CD8-positive, alpha-beta memory T cell (primary cell): ENCODE data around the gene ADRB2. TPM values are rescaled to one million over a fixed set of nuclear protein-coding genes. Genes with fewer than 3 reads are reported as not detected.

Experiments
- CTCF ChIA-PET: fragments of 350-600 bp; sonication (Branson Sonifier 250); formaldehyde crosslinking; loops from one replicate; lab custom pipeline; 2021; ENCODE audit warnings: antibody characterized with exemption; lab: Charles Lee
- POLR2A ChIA-PET: fragments of 350-600 bp; sonication (Branson Sonifier 250); formaldehyde crosslinking; loops from one replicate; lab custom pipeline; 2021; ENCODE audit warnings: antibody characterized with exemption; lab: Charles Lee
- DNase-seq, 5 donors: peaks; one replicate each; pipeline versions ENCODE4 v3.0.0 to v3.0.0-alpha.2; 2020 to 2022; ENCODE audit warnings: mixed read lengths in 1 of 5
- H3K27ac ChIP-seq: one replicate; pipeline ENCODE4 v1.7.0; 2013; ENCODE audit warnings: low read depth, mild to moderate bottlenecking, low read length, moderate library complexity
- H3K27me3 ChIP-seq: 2 replicates; pipeline ENCODE4 v1.7.0; 2013; ENCODE audit warnings: low read length, mild to moderate bottlenecking; ENCODE audit not compliant: insufficient read depth, poor library complexity, severe bottlenecking
- H3K36me3 ChIP-seq: 2 replicates; pipeline ENCODE4 v1.7.0; 2013; ENCODE audit warnings: mild to moderate bottlenecking, low read length, moderate library complexity; ENCODE audit not compliant: insufficient read depth
- H3K4me1 ChIP-seq: 2 replicates; pipeline ENCODE4 v1.7.0; 2013; ENCODE audit warnings: mild to moderate bottlenecking, low read length, moderate library complexity; ENCODE audit not compliant: insufficient read depth
- H3K4me3 ChIP-seq: 2 replicates; pipeline ENCODE4 v1.7.0; 2013; ENCODE audit warnings: mild to moderate bottlenecking, low read length
- H3K9me3 ChIP-seq: 2 replicates; pipeline ENCODE4 v1.7.0; 2013; ENCODE audit warnings: mild to moderate bottlenecking, low read length
- H3K27ac Mint-ChIP-seq, 8 donors: one replicate each; pipeline ENCODE4 v1.8.0; 2020 to 2021; ENCODE audit warnings: mixed read lengths in 8 of 8, mild to moderate bottlenecking in 6 of 8, inconsistent platforms in 3 of 8, moderate library complexity in 3 of 8
- H3K27me3 Mint-ChIP-seq, 2 donors: one replicate each; pipeline ENCODE4 v1.8.0; 2020 to 2021; ENCODE audit warnings: mixed read lengths in 2 of 2, mild to moderate bottlenecking in 1 of 2, moderate library complexity in 1 of 2
- H3K36me3 Mint-ChIP-seq, 3 donors: one replicate each; pipeline ENCODE4 v1.8.0; 2020 to 2021; ENCODE audit warnings: mixed read lengths in 3 of 3, inconsistent platforms in 1 of 3, mild to moderate bottlenecking in 1 of 3
- H3K4me1 Mint-ChIP-seq, 3 donors: one replicate each; pipeline ENCODE4 v1.8.0; 2020 to 2021; ENCODE audit warnings: mixed read lengths in 3 of 3, inconsistent platforms in 1 of 3, mild to moderate bottlenecking in 1 of 3
- H3K4me3 Mint-ChIP-seq, 7 donors: one replicate each; pipeline ENCODE4 v1.8.0; 2020 to 2021; ENCODE audit warnings: mixed read lengths in 7 of 7, mild to moderate bottlenecking in 6 of 7, moderate library complexity in 4 of 7, inconsistent platforms in 2 of 7
- H3K9me3 Mint-ChIP-seq, 5 donors: one replicate each; pipeline ENCODE4 v1.8.0; 2020 to 2022; ENCODE audit warnings: mixed read lengths in 5 of 5, mild to moderate bottlenecking in 3 of 5, moderate library complexity in 2 of 5, inconsistent platforms in 1 of 5
- polyA plus RNA-seq: library from polyadenylated mRNA; unstranded; fragments of 300-500 nt; fragmentation: Illumina TruSeq; gene quantifications from one replicate; pipeline ENCODE4 v1.2.3, GENCODE V29; 2021
- total RNA-seq, 2 experiments: library from RNA; stranded (reverse); gene quantifications; one replicate each; pipeline ENCODE4 v1.2.3, GENCODE V29; 2021

Gene ADRB2
- total and polyA plus RNA-seq, 3 experiments from 2014 or later: 1.6 to 25.7 (median 2.1) TPM

DNA sequence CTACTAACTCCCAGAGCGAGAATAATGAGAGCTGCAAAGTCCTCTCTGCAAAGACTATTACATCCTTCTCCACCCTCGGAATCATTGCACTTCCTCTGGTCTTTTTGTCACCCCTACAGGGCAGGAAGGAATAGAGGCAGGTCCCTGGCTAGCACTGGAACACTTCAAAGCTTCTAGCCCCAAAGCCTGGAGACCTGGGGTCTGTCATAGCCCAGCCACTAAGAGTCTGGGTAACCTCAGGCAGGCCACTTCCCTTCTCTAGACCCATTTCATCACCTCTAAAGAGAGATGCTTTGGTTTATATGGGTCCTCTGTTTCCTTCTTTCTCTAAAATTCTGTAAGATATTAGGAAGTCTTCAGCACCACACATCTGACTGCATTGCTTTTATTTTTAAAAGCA is 6.7 kb downstream of the ADRB2 start:
- H3K27ac ChIP-seq: no peak overlapping the region
- H3K27ac Mint-ChIP-seq: peak overlapping the region; percentile 35 to 93 (median 82)
- peaks cover 21 to 32% (median 30%) of the 10 kb centered on the region in 3 donors for H3K36me3 Mint-ChIP-seq
- H3K27me3 ChIP-seq: no peaks in the 10 kb centered on the region
- no peaks in the 10 kb centered on the region for H3K36me3 ChIP-seq
- H3K27me3 Mint-ChIP-seq: peaks cover 0 to 2% of the 10 kb centered on the region in 2 donors
- peaks cover 86 to 95% (median 94%) of the 10 kb centered on the region in 3 donors for H3K4me1 Mint-ChIP-seq
- CTCF ChIA-PET: interaction anchor here (1.0 to 2.7 kb wide), 6 partner anchors 12 to 125 kb away, joined by 3 to 15 read pairs (median 6); no protein-coding TSS in a partner anchor
- H3K4me3 Mint-ChIP-seq: peak overlapping the region; percentile 90 to 99 (median 95)
- H3K9me3 ChIP-seq: no peaks in the 10 kb centered on the region
- peak overlapping the region; percentile 17 for H3K4me3 ChIP-seq
- POLR2A ChIA-PET: no interaction called here
- H3K4me1 ChIP-seq: peaks cover 17% of the 10 kb centered on the region
- H3K9me3 Mint-ChIP-seq: no peaks in the 10 kb centered on the region
- no peak for DNase-seq

DNA sequence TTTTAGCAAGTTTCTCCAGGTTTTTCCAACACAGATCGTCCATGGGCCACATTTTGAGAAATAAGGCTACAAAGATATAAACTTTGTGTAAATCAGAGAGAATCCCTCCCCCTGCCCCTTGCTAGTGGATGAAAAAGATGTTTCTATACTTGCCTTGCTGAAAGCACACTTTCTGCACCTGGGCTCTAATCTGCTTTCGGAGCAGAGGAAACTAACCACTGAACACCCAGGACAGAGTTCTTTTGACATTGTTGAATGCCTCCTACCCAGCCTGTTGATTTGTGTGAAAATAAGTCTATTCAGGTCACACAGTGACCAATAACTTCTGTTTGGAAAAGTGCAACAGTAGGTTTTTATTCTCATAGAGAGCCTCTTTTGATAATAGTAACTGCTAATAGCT is 7.5 kb downstream of the ADRB2 start:
- H3K36me3 ChIP-seq: no peaks in the 10 kb centered on the region
- no peak overlapping the region for H3K4me3 ChIP-seq
- H3K9me3 ChIP-seq: no peaks in the 10 kb centered on the region
- POLR2A ChIA-PET: no interaction called here
- Mint-ChIP-seq H3K4me1 (peaks cover 87 to 95% (median 94%) of the 10 kb centered on the region in 3 donors), H3K36me3 (peaks cover 21 to 27% (median 23%) of the 10 kb centered on the region in 3 donors), H3K4me3 (peak overlapping the region; percentile 38 to 82 (median 58)), H3K27me3 (peaks cover 0 to 2% of the 10 kb centered on the region in 2 donors), H3K27ac (peak overlapping the region in 7 of 8 donors; percentile 20 to 94 (median 84)), H3K9me3 (no peaks in the 10 kb centered on the region)
- CTCF ChIA-PET: interaction anchor here (2.2 kb wide), 1 partner anchor 13 kb away, joined by 11 read pairs; no protein-coding TSS in a partner anchor
- no peaks in the 10 kb centered on the region for H3K27me3 ChIP-seq
- H3K4me1 ChIP-seq: peaks cover 17% of the 10 kb centered on the region
- no peak for DNase-seq
- H3K27ac ChIP-seq: no peak overlapping the region

DNA sequence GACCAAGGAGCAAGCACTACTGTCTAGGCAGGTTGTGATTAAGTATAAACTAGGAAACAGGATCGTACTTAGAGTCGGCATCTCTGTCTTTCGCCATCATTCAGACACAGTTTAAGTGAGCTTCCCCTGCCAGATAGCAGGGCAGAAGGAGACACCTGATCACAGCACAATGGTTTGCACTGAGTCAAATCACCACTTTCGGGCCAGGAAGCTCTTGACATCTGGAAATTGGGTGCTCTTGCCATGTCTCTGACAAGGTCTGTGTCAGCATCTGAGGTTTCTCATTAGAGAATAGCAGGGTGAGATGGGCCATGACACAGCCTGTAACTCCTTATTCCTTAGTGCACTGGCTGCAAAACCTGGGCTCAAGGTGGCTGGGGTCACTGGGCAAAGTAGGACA is 8.3 kb downstream of the ADRB2 start:
- no peaks in the 10 kb centered on the region for H3K36me3 ChIP-seq
- no peak for DNase-seq
- H3K9me3 ChIP-seq: no peaks in the 10 kb centered on the region
- Mint-ChIP-seq H3K36me3 (peaks cover 17 to 27% (median 21%) of the 10 kb centered on the region in 3 donors), H3K9me3 (no peaks in the 10 kb centered on the region), H3K27ac (peak overlapping the region; percentile 20 to 94 (median 82)), H3K4me1 (peaks cover 86 to 93% (median 92%) of the 10 kb centered on the region in 3 donors), H3K4me3 (peak overlapping the region; percentile 38 to 82 (median 58)), H3K27me3 (peaks cover 0 to 2% of the 10 kb centered on the region in 2 donors)
- no peak overlapping the region for H3K27ac ChIP-seq
- ChIA-PET POLR2A (no interaction called here), CTCF (interaction anchor here (2.2 kb wide), 1 partner anchor 14 kb away, joined by 11 read pairs; no protein-coding TSS in a partner anchor)
- H3K27me3 ChIP-seq: no peaks in the 10 kb centered on the region
- H3K4me1 ChIP-seq: peaks cover 19% of the 10 kb centered on the region
- H3K4me3 ChIP-seq: no peak overlapping the region

DNA sequence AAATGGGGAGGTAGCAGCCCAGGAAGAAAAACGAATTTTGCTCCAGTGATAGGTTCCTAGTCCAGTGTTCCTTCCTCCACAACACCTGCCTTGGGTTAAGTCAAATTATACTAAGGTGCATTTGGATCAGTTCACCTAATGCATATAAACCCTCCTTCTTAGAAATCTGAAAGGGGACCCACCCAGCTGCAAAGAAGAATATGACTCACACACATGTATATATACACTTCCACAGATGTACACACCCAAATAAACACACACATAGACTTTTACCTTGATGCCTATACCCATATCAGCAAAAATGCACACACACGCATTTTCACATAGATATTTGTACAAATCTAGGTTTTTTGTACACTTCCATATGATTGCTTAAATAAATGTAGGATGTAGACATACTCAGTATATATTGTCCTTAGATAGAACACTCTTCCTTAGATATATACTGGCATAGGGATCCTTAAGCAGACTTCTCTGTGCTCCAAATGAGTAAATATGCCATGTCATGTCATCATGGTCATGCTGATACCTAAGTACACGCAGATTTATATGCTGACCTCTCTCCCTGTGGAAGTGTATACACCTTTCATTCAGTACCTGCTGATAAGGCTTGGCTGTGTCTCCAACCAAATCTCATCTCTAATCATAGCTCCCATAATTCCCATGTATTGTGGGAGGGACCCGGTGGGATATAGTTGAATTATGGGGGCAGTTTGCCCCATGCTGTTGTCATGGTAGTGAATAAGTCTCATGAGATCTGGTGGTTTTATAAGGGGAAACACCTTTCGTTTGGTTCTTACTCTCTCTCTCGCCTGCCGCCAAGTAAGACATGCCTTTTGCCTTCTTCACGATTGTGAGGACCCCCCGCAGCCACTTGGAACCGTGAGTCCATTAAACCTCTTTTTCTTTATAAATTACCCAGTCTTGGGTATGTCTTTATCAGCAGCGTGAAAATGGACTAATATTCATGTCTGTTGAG is 10.2 kb downstream of the ADRB2 start:
- Histone ChIP-seq H3K9me3 (no peaks in the 10 kb centered on the region), H3K27me3 (no peaks in the 10 kb centered on the region), H3K4me3 (no peak overlapping the region), H3K36me3 (no peaks in the 10 kb centered on the region), H3K27ac (no peak overlapping the region), H3K4me1 (peaks cover 30% of the 10 kb centered on the region)
- H3K9me3 Mint-ChIP-seq: no peaks in the 10 kb centered on the region
- no peaks in the 10 kb centered on the region for H3K27me3 Mint-ChIP-seq
- H3K36me3 Mint-ChIP-seq: peaks cover 2 to 23% (median 12%) of the 10 kb centered on the region in 3 donors
- CTCF ChIA-PET: interaction anchor here (1.1 to 2.3 kb wide), 5 partner anchors 10 to 121 kb away, joined by 3 to 9 read pairs (median 4); partner anchors contain the start of gene ADRB2
- POLR2A ChIA-PET: interaction anchor here (1.5 kb wide), 1 partner anchor 11 kb away, joined by 7 read pairs; the partner anchor contains the start of gene ADRB2
- H3K4me3 Mint-ChIP-seq: peak overlapping the region in 6 of 7 donors; percentile 3 to 81 (median 52)
- peaks cover 84 to 92% (median 90%) of the 10 kb centered on the region in 3 donors for H3K4me1 Mint-ChIP-seq
- peak overlapping the region; percentile 16 to 94 (median 76) for H3K27ac Mint-ChIP-seq
- no peak for DNase-seq

DNA sequence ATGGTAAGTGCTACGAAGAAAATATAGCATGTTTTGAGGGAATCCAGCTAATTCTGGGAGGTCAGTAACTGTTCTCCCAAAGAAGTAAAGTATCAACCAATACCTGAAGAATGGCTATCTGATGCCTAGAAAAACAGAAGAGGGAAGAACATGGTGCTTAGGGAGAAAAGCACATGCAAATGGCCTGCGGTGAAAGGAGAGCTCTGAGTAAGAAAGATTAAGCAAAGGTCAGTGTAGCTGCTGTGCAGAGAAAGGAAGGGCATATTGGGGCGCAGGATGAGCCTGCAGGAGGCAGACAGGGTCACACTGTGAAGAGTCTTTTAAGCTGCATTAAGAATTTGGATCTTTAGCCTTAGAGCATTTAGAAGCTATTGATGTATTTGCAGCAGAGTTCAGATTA is 11.0 kb downstream of the ADRB2 start:
- H3K36me3 ChIP-seq: no peaks in the 10 kb centered on the region
- H3K4me3 ChIP-seq: no peak overlapping the region
- peaks cover 33% of the 10 kb centered on the region for H3K4me1 ChIP-seq
- Mint-ChIP-seq H3K4me3 (peak overlapping the region in 6 of 7 donors; percentile 0 to 81 (median 52)), H3K27ac (peak overlapping the region in 7 of 8 donors; percentile 10 to 94 (median 77)), H3K27me3 (no peaks in the 10 kb centered on the region), H3K9me3 (no peaks in the 10 kb centered on the region), H3K4me1 (peaks cover 85 to 92% (median 90%) of the 10 kb centered on the region in 3 donors), H3K36me3 (peaks cover 0 to 22% (median 10%) of the 10 kb centered on the region in 3 donors)
- no peaks in the 10 kb centered on the region for H3K27me3 ChIP-seq
- no peak overlapping the region for H3K27ac ChIP-seq
- no peak for DNase-seq
- POLR2A ChIA-PET: interaction anchor here (1.5 kb wide), 1 partner anchor 11 kb away, joined by 7 read pairs; the partner anchor contains the start of gene ADRB2
- no peaks in the 10 kb centered on the region for H3K9me3 ChIP-seq
- CTCF ChIA-PET: interaction anchor here (0.7 to 2.3 kb wide), 6 partner anchors 9 to 120 kb away, joined by 3 to 9 read pairs (median 4); no protein-coding TSS in a partner anchor

DNA sequence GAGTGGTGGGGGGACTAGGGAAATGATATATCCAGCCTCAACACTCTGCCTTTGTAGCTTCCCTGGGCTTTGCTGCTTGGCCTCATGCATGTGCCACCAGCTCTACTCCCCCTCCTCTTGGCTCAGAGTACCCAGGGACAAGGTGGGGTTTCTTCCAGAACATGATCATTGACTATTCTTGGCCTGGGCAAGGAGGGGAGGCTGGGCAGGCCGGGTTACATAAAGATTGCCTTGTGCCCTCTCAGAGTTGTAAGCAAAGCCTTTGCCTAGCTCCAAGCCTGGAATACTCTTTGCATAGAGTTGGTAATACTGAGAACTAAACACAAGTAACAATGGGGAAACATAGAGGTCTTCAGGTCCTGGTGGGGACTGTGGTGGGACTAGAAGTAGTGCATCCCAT is 11.9 kb downstream of the ADRB2 start:
- H3K9me3 ChIP-seq: no peaks in the 10 kb centered on the region
- no peak overlapping the region for H3K4me3 ChIP-seq
- ChIA-PET POLR2A (interaction anchor here (1.5 kb wide), 1 partner anchor 12 kb away, joined by 7 read pairs; the partner anchor contains the start of gene ADRB2), CTCF (interaction anchor here (0.7 to 2.3 kb wide), 5 partner anchors 16 to 119 kb away, joined by 3 to 9 read pairs (median 3); no protein-coding TSS in a partner anchor)
- H3K4me1 ChIP-seq: peaks cover 41% of the 10 kb centered on the region
- no peak overlapping the region for H3K27ac ChIP-seq
- Mint-ChIP-seq H3K27me3 (no peaks in the 10 kb centered on the region), H3K9me3 (no peaks in the 10 kb centered on the region), H3K27ac (peak overlapping the region; percentile 15 to 91 (median 71)), H3K4me3 (peak overlapping the region in 5 of 7 donors; percentile 1 to 67 (median 27)), H3K4me1 (peaks cover 83 to 92% (median 91%) of the 10 kb centered on the region in 3 donors), H3K36me3 (peaks cover 0 to 22% (median 9%) of the 10 kb centered on the region in 3 donors)
- DNase-seq: no peak
- H3K36me3 ChIP-seq: no peaks in the 10 kb centered on the region
- H3K27me3 ChIP-seq: no peaks in the 10 kb centered on the region

DNA sequence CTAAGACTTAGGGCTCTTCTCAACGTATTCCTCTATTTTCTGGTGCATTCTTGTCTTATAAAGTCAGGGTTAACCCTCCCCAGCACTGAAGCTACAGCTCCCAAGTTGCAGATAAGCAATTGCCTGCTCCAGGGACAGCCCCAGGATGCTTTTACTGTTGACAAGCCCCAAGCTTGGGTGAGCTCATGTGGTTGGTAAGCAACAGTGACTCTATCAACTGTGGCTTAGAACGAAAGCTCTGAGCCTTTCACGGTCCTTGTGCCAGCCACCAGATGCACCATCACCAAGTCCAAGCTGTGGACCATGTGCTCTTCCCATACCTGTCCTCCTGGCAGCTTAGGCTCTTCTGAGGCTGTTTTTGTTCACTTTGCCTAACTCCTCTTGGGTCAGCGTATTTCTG is 13.5 kb downstream of the ADRB2 start:
- ChIA-PET POLR2A (no interaction called here), CTCF (interaction anchor here (0.8 to 1.7 kb wide), 4 partner anchors 8 to 118 kb away, joined by 3 to 5 read pairs (median 3); no protein-coding TSS in a partner anchor)

More for the DNA sequence above, 13.5 kb downstream of the ADRB2 start:
- Histone ChIP-seq H3K4me3 (no peak overlapping the region), H3K36me3 (no peaks in the 10 kb centered on the region), H3K4me1 (peaks cover 56% of the 10 kb centered on the region), H3K27ac (no peak overlapping the region), H3K9me3 (no peaks in the 10 kb centered on the region), H3K27me3 (no peaks in the 10 kb centered on the region)
- peak overlapping the region; percentile 39 to 97 (median 85) for H3K27ac Mint-ChIP-seq
- H3K4me3 Mint-ChIP-seq: peak overlapping the region; percentile 3 to 84 (median 27)
- DNase-seq: no peak
- peaks cover 0 to 13% (median 7%) of the 10 kb centered on the region in 3 donors for H3K36me3 Mint-ChIP-seq
- no peaks in the 10 kb centered on the region for H3K9me3 Mint-ChIP-seq
- peaks cover 85 to 93% (median 92%) of the 10 kb centered on the region in 3 donors for H3K4me1 Mint-ChIP-seq
- no peaks in the 10 kb centered on the region for H3K27me3 Mint-ChIP-seq
